A673 (cell line): ENCODE results near the gene PPP1R13B. TPM values are rescaled to one million over a fixed set of nuclear protein-coding genes. Genes with fewer than 3 reads are reported as not detected.
A peak's percentile ranks its signal among the peaks of the same experiment; 100 is the strongest.

Experiments
- BruUV-seq: library from RNA; stranded (reverse); fragments of 400-500 nt; replicated peaks from 2 replicates; lab custom pipeline; 2021; lab: Mats Ljungman, UMichigan
- CTCF ChIA-PET: fragments of 300-600 bp; sonication (Branson Sonifier 250); formaldehyde crosslinking; loops from one replicate; lab custom pipeline; 2022; ENCODE audit warnings: antibody characterized with exemption; lab: Charles Lee
- POLR2A ChIA-PET: fragments of 300-600 bp; sonication (Branson Sonifier 250); formaldehyde crosslinking; loops from one replicate; lab custom pipeline; 2022; ENCODE audit warnings: antibody characterized with exemption; ENCODE audit not compliant: low non-redundant PET; lab: Charles Lee
- DNase-seq: peaks from one replicate; pipeline ENCODE4 v3.0.0-alpha.2; 2015; ENCODE audit warnings: low spot score
- H3K27ac ChIP-seq: fragments of 200-600 bp; sonication (generic); 2 replicates; pipeline ENCODE4 v1.5.1; 2016; ENCODE audit warnings: mixed run types, low read depth, mild to moderate bottlenecking, mixed read lengths, antibody characterized with exemption, low read length; ENCODE audit not compliant: poor library complexity, severe bottlenecking
- H3K27me3 ChIP-seq: fragments of 200-600 bp; sonication (generic); replicated peaks from 2 replicates; pipeline ENCODE4 v1.6.1; 2017; ENCODE audit warnings: mixed run types, low read depth, mild to moderate bottlenecking, mixed read lengths, antibody characterized with exemption, low read length; ENCODE audit not compliant: insufficient read depth, poor library complexity
- H3K36me3 ChIP-seq: fragments of 200-600 bp; sonication (generic); 2 replicates; pipeline ENCODE4 v1.6.1; 2016; ENCODE audit warnings: mixed run types, mild to moderate bottlenecking, mixed read lengths, antibody characterized with exemption, low read length; ENCODE audit not compliant: insufficient read depth, poor library complexity, severe bottlenecking
- H3K4me1 ChIP-seq: fragments of 200-600 bp; sonication (generic); 2 replicates; pipeline ENCODE4 v1.6.1; 2017; ENCODE audit warnings: mixed run types, mild to moderate bottlenecking, mixed read lengths, antibody characterized with exemption, low read length; ENCODE audit not compliant: insufficient read depth, poor library complexity, severe bottlenecking
- H3K4me3 ChIP-seq: fragments of 200-600 bp; sonication (generic); 2 replicates; pipeline ENCODE4 v1.5.1; 2016; ENCODE audit warnings: low read depth, mixed run types, mild to moderate bottlenecking, mixed read lengths, low read length; ENCODE audit not compliant: poor library complexity, severe bottlenecking
- H3K9me3 ChIP-seq: fragments of 200-600 bp; sonication (generic); 2 replicates; pipeline ENCODE4 v1.6.1; 2016; ENCODE audit warnings: mixed run types, low read depth, mild to moderate bottlenecking, mixed read lengths, antibody characterized with exemption, low read length; ENCODE audit not compliant: poor library complexity, severe bottlenecking
- EZH2 ChIP-seq: fragments of 200-600 bp; sonication (generic); IDR thresholded peaks from 2 replicates; pipeline ENCODE4 v1.6.1; 2017; ENCODE audit warnings: borderline replicate concordance, low read depth, mild to moderate bottlenecking, mixed read lengths, antibody characterized with exemption, low read length; ENCODE audit not compliant: poor library complexity, severe bottlenecking
- intact Hi-C: fragments of 100-400 bp; cut with micrococcal nuclease; formaldehyde crosslinking; loops from one replicate; pipeline ENCODE4 v1.10.0; 2022; ENCODE audit not compliant: unreplicated experiment
- total RNA-seq: library from RNA; stranded (reverse); gene quantifications from 2 replicates; pipeline ENCODE4 v1.2.3, GENCODE V29; 2021
- TF ChIP-seq, protein P1 (sequence below): fragments of 300-800, 200-600 bp; sonication (generic); conservative IDR thresholded peaks from 2 replicates; pipeline ENCODE4 v1.5.1; 2017; ENCODE audit warnings: low read depth, mild to moderate bottlenecking, antibody characterized with exemption, low read length, moderate library complexity, mixed read lengths

PPP1R13B gene
- total RNA-seq, 1 experiment from 2014 or later = 4.8 TPM

- intact Hi-C loops = no loop called here
- H3K36me3 ChIP-seq = peaks cover 72% of the 10 kb centered on the region
- H3K9me3 ChIP-seq = no peaks in the 10 kb centered on the region
- no peak for DNase-seq
- H3K4me1 ChIP-seq = peaks cover 26% of the 10 kb centered on the region
- H3K27me3 ChIP-seq = no peaks in the 10 kb centered on the region
- no TSS peak for BruUV-seq
- ChIA-PET POLR2A (no interaction called here), CTCF (no interaction called here)
- no peak overlapping the region for H3K4me3 ChIP-seq
- TF ChIP-seq, protein P1, sequence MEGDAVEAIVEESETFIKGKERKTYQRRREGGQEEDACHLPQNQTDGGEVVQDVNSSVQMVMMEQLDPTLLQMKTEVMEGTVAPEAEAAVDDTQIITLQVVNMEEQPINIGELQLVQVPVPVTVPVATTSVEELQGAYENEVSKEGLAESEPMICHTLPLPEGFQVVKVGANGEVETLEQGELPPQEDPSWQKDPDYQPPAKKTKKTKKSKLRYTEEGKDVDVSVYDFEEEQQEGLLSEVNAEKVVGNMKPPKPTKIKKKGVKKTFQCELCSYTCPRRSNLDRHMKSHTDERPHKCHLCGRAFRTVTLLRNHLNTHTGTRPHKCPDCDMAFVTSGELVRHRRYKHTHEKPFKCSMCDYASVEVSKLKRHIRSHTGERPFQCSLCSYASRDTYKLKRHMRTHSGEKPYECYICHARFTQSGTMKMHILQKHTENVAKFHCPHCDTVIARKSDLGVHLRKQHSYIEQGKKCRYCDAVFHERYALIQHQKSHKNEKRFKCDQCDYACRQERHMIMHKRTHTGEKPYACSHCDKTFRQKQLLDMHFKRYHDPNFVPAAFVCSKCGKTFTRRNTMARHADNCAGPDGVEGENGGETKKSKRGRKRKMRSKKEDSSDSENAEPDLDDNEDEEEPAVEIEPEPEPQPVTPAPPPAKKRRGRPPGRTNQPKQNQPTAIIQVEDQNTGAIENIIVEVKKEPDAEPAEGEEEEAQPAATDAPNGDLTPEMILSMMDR = no peak
- no peak for TF ChIP-seq EZH2
- no peak overlapping the region for H3K27ac ChIP-seq
Measured at GRCh38 chr14:103699261-103699661, 148.1 kb downstream of the PPP1R13B start.

DNA sequence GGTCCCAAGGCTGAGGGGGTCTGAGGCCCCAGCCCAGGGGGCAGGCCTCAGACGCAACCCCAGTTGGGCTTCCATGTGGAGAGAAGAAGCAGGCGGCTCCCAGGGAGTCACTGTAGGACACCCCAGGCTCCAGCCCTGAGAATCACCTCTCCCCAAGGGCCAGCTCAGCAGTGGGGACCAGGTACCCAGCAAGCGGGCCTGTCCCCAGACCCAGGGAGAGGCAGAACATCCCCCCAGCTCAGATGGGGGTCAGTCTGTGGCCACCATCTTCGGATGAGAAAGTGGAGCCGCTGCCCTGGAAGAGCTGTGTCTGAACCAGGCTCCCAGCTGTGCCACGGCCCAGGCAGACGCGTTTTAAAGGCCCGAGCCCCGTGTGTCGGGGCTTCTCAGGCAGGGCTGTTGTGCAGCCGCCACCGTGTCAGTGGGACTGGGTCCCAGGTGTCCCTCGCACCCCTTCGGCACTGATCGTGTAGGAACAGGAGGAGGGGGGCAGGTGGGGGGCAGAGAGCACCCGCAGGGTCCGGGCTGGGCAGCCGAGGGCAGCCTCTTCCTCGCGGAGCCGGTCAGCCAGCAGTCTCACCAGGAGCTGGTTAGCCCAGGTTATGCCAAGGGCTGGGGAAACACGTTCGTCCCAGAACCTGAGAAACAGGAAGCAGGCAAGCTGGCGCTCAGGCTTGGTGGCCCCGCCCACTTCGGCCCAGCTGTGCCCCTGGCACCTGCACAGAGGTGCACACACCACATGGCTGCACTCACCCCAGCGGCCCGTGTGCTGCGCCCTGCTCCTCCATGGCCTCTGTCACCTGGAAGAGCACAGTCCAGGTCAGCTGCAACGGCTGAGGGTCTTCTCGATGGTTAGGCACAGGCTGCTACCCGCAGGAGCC lies 148.8 kb downstream of the PPP1R13B start:
- POLR2A ChIA-PET = no interaction called here
- Histone ChIP-seq H3K4me1 (peaks cover 26% of the 10 kb centered on the region), H3K27me3 (no peaks in the 10 kb centered on the region), H3K27ac (peak overlapping the region; percentile 63), H3K9me3 (no peaks in the 10 kb centered on the region), H3K36me3 (peaks cover 73% of the 10 kb centered on the region), H3K4me3 (no peak overlapping the region)
- BruUV-seq = no TSS peak
- CTCF ChIA-PET = no interaction called here
- no peak for TF ChIP-seq EZH2
- TF ChIP-seq, protein P1 = no peak
- intact Hi-C loops = no loop called here
- DNase-seq = no peak

DNA sequence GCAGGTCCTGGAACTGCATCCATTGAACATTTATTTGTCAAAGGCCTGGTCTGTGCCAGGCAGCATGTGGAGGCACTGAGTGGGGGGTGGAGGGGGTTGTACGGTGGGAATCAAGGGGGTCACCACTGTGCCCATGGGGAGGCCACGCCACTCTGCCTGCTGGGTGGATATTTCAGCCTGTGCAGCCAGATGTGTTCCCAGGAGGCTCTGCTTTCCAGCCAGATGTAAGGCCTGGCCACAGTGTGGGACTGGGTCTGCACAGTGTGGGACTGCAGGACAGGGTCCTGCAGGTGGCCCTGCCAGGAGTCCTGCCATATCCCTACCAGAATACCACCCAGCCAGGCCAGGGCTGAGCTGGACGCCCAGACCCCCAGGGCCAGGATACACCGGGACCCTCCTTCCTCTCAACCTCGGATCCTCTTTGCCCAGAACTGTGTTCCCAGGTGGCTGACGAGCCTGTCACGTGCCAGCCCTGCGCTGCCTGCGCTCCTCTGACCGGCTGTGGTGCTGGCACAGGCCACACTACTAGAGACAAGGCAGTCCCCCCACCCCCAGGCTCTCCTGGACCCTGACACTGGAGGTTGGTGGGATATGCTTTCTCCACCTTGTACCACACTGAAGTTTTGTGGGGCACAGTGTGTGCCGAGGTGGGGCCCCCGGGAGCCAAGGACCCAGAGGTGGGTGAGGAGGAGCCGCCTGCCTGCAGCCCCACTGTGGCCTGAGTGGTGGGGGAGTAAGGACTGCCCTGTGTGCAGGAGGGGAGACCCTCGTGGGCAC lies 149.6 kb downstream of the PPP1R13B start:
- Histone ChIP-seq H3K27me3 (no peaks in the 10 kb centered on the region), H3K36me3 (peaks cover 72% of the 10 kb centered on the region), H3K9me3 (no peaks in the 10 kb centered on the region), H3K27ac (peak overlapping the region; percentile 63), H3K4me1 (peaks cover 26% of the 10 kb centered on the region), H3K4me3 (no peak overlapping the region)
- no peak for DNase-seq
- TF ChIP-seq EZH2 = no peak
- TF ChIP-seq, protein P1 = no peak
- POLR2A ChIA-PET = no interaction called here
- intact Hi-C loops = no loop called here
- CTCF ChIA-PET = no interaction called here
- BruUV-seq = TSS peak; percentile 33
